HG03025 (cell line): ENCODE data around the gene EVPL.
A peak's percentile ranks its signal among the peaks of the same experiment; 100 is the strongest.

Source experiments
- ATAC-seq: cut with Tn5 transposase; IDR thresholded peaks from one replicate; pipeline ENCODE4 v1.9.1; 2021; ENCODE audit warnings: mild to moderate bottlenecking, moderate library complexity; ENCODE audit not compliant: unreplicated experiment, low FRiP score

Gene EVPL

GRCh38 chr17:76000755-76001521 is 26.2 kb downstream of the EVPL start, which contains the start of gene CDK3:
Gene CDK3 (plus strand): TSS chr17:76000855. CDS start chr17:76001426, 571 bp downstream.
- no peak for ATAC-seq

GRCh38 chr17:76000016-76000754 is 26.9 kb downstream of the EVPL start:
- ATAC-seq, result no peak

- ATAC-seq, result no peak
These were observed 28.7 kb downstream of the EVPL start for GRCh38 chr17:75998327-75998795.

- no peak for ATAC-seq
These were observed 30.2 kb downstream of the EVPL start for GRCh38 chr17:75996665-75997590.

DNA sequence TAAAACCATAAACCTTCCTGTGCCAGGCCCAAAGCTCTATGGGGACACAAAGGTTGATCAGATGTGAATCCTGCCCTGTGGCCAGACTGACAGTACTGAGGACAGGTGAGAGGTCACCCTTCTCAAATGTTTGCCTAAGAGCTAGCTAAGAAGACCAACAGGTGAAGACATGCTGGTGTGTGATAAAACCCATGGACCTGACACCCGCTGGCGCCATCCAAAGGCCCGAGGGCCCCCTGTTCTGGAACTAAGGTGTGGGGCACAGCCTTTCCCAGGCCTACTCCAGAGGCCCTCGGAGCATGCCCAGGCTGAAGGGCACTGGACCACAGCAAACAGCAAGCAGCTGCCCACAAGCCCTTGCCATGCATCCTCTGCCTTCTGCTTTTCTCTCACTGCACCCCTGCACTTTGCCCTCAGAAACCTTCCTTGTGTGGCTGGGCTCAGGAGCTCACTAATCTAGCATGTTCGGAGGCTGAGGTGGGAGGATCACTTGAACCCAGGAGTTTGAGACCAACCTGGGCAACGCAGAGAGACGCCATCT is 31.7 kb downstream of the EVPL start:
- no peak for ATAC-seq

- no peak for ATAC-seq
These were observed 32.2 kb downstream of the EVPL start for GRCh38 chr17:75994802-75995370.

GRCh38 chr17:75991396-75991795 is 35.7 kb downstream of the EVPL start:
- ATAC-seq, result no peak

- no peak for ATAC-seq
These were observed 40.1 kb downstream of the EVPL start for GRCh38 chr17:75987041-75987440.

DNA sequence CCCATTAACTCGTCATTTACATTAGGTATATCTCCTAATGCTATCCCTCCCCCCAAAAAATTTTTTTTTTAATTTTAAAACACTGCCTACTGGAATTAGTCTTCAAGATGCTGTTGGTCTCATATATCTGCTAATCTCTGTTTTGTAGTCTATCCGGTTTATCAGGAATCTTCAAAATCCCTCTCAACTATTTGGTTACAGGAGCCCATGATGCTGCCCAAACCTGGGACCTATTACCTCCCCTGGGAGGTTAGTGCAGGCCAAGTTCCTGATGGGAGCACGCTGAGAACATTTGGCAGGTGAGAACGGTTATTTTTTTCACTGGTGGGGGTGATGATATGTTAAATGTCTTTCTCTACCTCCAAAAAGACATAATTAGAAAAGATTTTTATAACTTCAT is 41.1 kb downstream of the EVPL start:
- ATAC-seq, result no peak

DNA sequence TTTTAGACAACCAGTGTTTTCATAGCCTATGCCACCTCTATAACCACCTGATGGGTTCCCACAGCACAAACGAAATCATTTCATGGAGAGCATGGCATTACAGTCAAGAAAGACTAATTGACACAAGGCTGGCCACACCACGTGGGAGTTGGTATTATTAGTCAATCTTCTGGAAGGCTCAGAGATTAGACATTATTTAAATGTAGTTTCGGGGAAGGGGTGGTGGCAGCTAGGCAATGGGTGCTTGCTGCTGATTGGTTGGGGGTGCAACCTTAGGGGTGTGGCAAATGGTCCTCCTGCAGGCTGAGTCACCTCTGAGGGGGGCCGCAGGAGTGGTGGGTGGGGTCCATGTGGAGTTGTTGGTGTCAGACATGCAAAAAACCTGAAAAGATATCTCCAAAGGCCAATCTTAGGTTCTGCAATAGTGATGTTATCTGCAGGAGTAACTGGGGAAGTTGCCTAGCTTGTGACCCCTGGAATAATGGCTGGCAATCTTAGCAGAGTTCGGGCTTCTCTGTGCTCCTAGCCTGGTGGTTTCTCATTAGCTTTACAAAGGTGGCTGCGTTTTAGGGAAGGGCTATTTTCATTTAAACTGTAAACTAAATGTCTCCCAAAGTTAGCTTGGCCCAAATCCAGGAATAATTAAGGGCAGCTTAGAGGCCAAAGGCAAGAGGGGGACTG is 43.5 kb downstream of the EVPL start:
- ATAC-seq, result no peak

DNA sequence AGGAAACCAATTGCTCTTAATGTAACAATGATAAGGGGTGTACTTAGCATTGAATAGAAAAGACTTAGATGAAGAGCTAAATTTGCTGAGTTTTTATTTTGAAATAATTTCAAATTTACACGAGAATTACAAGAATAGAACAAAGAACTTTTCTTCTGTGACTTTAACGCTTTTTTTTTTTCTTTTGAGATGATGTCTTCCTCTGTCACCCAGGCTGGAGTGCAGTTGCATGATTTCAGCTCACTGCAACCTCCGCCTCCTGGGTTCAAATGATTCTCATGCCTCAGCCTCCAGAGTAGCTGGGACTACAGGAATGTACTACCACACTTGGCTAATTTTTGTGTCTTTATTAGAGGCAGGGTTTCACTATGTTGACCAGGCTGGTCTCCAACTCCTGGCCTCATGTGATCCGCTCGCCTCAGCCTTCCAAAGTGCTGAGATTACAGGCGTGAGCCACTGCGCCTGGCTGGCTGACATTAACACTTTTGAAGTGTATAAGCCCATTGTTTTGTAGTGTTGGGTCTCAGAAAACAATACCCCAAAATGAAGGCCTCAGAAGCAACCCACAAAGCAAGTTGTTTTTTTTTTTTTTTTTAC is 46.0 kb downstream of the EVPL start:
- no peak for ATAC-seq

- no peak for ATAC-seq
These were observed 46.7 kb downstream of the EVPL start for GRCh38 chr17:75980188-75981018.

- ATAC-seq, result peak; percentile 24
These were observed 47.4 kb downstream of the EVPL start for GRCh38 chr17:75979705-75980187.

GRCh38 chr17:75978938-75979704 is 48.0 kb downstream of the EVPL start, which contains the start of the genes ACOX1 and TEN1:
Gene ACOX1 (minus strand): TSS chr17:75979166. CDS start chr17:75979073, 93 bp downstream.
Gene TEN1 (plus strand): TSS chr17:75979240. CDS start chr17:75986193, 6,953 bp downstream.
- ATAC-seq, result peak; percentile 83

- ATAC-seq, result no peak
These were observed 50.8 kb downstream of the EVPL start for GRCh38 chr17:75976175-75976848.

GRCh38 chr17:75975757-75976174 is 51.3 kb downstream of the EVPL start:
- no peak for ATAC-seq
